Skin epidermis (tissue), 12 donors: ENCODE measurements around the gene PLEKHH1.
"Not testable (repeated sequence)": the region's sequence is repeated elsewhere in the genome, so short reads cannot be mapped to it uniquely, and the experiment has no call there.

Source experiments
- H3K27ac ChIP-seq, 21 experiments: fragments of 200-600 bp; sonication (generic) in 11 of 21; one replicate each; pipeline ENCODE4 v1.5.0; 2020; ENCODE audit warnings: mild to moderate bottlenecking in 3 of 21, inconsistent platforms in 2 of 21, moderate library complexity in 2 of 21
- H3K4me3 ChIP-seq, 7 experiments: fragments of 200-600 bp; sonication (generic) in 2 of 7; one replicate each; pipeline ENCODE4 v1.5.0; 2020; ENCODE audit warnings: inconsistent platforms in 2 of 7, mild to moderate bottlenecking in 2 of 7, moderate library complexity in 1 of 7

Gene PLEKHH1

DNA sequence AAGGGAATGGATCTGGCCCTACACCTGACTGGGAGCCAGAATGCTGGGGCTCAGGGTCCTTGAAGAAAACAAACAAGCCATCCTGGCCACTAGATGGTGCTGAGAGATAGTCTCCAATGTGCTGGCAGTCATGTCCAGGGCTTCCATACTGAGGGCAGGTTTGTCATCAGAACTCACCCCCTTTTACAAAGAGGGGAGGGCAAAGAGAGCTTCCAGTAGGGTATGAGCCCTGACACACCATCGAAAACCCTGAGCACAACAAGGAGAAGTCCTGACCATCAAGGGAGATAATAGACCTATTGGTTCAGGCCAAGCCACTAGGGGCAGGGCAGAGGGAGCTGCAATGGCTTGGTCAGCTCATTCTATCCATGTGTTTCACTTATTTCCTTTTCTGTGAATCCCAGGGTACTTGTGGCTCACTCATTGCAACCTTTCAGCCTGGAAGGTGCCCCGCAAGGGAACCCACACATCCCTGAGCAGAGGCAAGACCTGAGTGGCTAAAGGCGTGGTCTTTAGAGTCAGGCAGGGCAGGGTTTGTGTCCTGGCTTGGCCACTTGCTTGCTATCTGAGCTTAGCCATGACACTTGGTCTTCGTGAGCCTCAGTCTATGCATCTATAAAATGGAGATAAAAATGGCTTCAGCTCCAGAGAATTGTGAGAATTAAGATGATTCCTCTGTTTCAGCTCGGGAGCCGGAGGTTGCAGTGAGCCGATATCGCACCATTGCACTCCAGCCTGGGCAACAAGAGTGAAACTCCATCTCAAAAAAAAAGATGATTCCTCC, 6.2 kb upstream of the PLEKHH1 start:
- Histone ChIP-seq H3K4me3 (no peak overlapping the region), H3K27ac (no peak overlapping the region)

DNA sequence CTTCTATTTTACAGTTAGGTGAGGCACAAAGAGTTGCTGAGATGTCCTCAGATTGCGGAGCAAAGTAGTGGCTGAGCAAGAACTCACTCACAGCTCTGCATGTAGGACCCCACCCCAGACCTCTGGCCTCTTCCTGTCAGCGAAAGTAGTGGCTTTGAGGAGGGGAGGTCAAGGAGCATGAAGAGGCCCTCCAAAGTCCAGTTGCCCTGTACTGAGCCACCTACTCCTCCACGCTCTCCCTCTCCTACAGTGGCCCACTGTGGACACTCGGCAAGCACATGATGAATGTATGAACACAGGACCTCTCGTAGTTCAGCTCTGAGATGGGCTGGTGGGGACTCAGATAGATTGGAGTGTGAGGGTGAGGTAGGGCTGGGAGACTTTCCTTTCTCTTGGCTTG, 5.3 kb upstream of the PLEKHH1 start:
- Histone ChIP-seq H3K27ac (no peak overlapping the region), H3K4me3 (no peak overlapping the region)

DNA sequence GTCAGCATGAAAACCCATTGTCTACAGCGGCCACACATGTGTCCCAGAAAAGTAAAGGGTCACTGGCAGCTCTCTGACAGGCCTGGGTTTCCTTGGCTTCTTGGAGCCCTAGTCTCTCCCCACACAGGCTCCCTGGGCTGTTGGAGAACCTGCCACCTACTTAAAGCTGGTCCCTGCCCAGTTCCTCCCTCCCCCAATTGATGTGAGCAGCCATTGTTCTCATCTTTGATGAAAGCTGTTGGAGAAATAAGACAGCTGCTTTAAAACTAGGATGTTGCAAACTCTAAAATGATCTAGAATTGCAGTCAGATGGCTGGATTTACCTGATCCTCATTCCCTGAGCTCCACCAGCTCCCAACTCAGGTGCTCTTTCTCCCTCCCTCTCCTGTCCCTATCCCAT, 4.8 kb upstream of the PLEKHH1 start:
- no peak overlapping the region for H3K4me3 ChIP-seq
- H3K27ac ChIP-seq: no peak overlapping the region

DNA sequence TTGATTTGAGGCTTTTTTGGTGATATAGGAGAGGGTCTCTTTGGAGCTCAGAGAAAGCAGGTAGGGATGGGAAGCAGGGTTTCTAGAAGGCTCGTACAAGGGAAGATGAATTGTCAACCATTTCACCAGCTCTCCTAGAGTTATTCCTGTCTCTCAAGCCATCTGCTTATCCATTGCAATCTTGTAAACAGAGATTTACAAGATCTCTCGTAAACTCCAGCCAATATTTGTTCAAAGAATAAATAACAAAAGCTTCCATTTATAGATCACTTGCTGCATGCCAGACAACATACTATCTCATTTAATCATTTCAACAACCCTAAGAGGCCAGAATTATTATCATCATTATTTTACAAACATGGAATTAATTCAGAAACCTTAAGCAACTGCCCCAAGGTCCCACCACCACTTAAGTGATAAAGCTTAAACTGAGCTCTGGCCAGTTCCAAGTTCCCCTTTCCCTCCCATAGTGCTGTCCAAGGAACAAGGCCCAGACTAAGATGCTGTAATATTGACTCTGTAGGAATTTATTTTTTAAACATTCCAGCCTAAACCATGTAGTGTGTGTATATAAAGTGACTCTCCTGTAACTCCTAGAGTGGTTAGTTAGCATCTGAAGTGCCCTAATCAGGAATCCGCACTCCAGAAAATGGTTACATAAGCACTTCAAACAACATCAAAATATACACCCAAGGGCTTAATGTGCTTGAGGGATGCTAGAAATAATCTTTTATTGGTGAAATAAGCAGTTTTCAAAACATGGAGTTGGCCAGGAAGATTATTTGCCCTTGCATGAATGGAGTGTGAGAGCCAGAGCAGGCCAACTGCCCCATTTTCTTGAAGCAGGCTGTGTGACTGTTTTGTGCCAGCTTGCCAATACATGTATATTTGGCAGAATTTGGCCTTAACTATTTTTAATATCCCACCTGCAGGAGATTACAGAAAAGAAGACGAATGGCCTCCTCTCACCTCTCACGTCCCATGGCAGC, 2.8 kb upstream of the PLEKHH1 start:
- Histone ChIP-seq H3K27ac (no peak overlapping the region), H3K4me3 (no peak overlapping the region)

DNA sequence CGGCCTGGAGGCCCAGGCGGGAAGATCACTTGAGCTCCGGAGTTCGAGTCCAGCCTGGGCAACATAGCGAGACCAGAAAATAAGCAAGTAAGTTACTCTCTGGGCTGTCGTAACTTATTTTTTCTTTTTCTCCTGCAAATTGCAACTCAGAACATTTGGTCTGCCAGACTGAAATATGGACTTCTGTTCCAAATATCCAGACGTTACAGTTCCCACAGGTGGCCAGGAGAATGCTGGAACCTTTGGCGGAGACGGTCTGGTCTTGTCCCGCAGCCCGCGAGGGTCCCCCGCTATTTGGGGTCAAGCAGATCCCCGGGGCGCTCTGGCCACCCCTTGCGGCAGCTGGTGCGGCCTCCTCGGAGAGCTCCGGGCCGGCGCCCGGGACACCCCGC, 488 bp upstream of the PLEKHH1 start:
- Histone ChIP-seq H3K4me3 (peak overlapping the region; percentile 44 to 80 (median 50)), H3K27ac (peak overlapping the region in 17 of 21 experiments; percentile 20 to 82 (median 60))

DNA sequence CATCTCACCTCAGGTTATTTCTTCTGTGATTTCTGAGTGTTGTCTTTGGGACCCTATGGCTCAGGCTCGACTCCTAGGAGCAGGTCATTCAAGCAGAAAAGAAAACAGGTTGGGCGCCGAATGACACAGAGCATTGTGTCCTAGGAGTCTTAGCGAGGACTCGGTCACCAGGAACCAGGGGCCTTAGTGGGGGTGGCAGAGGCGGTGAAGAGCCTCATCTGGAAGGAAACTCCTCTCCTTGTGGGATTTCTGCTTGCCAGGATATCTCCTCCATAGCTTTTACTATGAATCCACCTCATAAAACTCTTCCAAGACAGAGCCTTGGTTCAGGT, 630 bp downstream of the PLEKHH1 start:
- Histone ChIP-seq H3K27ac (peak overlapping the region in 9 of 21 experiments; percentile 48 to 82 (median 75)), H3K4me3 (peak overlapping the region; percentile 44 to 80 (median 50))

DNA sequence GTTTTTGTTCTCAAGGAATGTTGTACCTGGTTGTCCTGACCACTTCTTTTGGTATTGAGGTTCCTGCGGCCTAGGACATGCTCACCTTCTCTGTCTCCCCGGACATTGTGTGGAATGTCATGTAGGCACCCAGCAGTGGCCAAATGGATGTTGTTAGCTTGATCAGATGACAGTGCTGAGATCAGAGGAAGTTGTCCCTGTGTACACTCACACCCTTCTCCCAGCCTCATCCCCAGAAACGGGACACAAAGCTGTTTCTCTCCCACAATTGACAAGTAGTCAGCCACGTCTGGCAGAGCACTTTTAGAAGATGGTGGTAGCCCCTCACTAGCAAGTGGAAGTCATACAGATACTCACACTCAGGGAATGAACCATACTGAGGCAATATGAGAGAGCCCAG, 3.0 kb downstream of the PLEKHH1 start:
- Histone ChIP-seq H3K27ac (no peak overlapping the region), H3K4me3 (no peak overlapping the region)

DNA sequence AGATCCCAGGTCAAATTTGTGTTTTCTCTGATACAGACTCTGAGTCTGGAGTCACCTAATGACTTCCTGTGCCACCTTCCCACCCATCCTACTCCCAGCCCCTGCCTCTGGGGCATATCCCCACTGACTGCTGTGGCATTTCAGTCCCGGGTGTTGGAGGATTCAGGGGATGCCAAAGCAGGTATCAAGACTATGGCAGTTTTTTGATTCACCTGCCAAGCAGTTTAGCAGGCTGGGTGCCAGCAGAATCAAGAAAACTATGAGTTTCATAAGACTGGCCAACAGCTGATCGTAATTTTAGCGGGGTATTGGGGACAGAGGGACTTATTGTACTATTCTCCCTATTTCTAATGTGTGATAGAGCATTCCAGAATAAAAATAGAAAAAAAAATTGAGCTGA, 4.6 kb downstream of the PLEKHH1 start:
- Histone ChIP-seq H3K4me3 (no peak overlapping the region), H3K27ac (peak overlapping the region in 1 of 21 experiments; percentile 72)

DNA sequence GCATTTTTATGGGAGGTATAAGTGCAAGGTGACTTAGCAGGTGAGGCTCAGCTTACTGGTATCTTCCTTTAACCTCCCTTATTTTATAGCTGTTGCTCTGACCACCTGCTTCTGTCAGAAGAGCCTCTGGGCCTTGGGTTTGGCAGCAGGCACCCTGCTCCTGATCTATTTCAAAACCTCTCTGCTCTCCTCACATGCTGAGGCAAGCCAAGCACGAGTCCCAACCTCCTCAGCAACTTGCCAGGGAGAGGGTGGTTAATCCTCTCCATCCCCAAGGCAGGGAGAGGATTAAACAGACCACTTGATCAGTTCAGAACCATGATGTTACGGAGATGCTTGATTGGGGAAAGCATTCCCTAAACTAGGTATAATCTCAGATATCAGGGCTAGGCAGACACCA, 5.4 kb downstream of the PLEKHH1 start:
- Histone ChIP-seq H3K27ac (peak overlapping the region in 1 of 21 experiments; percentile 60), H3K4me3 (no peak overlapping the region)

DNA sequence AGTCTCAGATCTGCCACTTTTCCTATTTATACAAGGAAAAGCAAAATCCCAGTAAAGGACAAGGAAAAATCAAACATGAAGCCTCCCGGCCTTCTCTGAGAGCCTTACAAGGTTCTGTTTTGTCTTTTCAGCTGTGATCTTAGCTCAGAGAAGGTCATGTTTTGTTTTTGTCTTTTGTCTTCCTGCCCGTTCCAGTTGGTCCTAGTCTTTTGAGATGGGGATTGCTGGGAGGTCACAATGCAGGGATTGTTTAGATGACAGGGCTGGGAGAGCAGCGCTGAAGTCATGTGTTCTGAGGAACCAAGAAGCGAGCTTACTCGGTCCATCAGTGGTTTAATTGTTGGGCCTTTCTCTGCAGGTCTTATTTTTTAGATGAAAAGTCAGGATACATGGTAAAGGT, 6.0 kb downstream of the PLEKHH1 start:
- no peak overlapping the region for H3K4me3 ChIP-seq
- peak overlapping the region in 1 of 21 experiments; percentile 60 for H3K27ac ChIP-seq

DNA sequence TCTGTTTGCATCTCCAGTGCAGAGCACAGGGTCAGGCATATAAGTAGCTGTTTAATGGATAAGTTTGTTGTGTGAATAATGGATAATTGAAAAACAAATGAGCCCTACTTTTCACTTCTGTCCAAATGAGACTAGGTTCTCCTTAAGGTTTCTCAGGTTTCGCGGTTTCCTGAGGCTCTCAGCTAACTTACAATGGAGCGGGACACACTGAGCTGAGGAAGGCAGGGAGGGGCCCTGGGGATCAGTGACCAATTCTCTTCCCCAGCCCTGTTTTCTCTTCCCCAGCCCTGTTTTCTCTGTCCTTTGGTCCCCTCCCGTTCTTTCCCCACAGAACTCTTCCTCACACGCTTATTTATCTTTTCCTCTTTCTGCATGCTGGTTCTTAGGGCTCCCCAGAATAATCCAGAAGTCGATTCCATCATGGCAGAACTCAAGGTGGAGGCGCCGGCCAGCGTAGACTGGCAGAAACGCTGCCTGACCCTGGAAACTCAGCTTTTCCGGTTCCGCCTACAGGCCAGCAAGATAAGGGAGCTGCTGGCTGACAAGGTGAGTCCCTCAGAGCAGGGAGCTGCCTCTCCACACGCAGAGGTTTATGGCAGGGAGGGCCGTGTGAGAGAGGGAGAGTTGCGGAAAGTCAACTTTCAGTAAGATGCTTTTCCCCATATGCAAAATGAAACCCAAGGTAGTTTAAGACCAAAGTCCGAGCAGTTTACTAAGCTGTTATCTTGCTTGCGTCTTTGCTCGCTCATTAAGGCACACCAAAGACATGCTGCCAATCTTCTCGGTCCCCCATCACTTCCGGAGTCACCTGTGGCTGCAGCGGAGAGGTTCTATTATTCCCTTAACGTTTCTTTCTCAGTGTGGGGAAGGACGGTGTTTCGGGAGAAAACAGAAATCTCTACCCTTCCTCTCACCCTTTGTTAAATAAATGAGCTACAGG, 8.6 kb downstream of the PLEKHH1 start:
- H3K4me3 ChIP-seq: no peak overlapping the region
- H3K27ac ChIP-seq: no peak overlapping the region

DNA sequence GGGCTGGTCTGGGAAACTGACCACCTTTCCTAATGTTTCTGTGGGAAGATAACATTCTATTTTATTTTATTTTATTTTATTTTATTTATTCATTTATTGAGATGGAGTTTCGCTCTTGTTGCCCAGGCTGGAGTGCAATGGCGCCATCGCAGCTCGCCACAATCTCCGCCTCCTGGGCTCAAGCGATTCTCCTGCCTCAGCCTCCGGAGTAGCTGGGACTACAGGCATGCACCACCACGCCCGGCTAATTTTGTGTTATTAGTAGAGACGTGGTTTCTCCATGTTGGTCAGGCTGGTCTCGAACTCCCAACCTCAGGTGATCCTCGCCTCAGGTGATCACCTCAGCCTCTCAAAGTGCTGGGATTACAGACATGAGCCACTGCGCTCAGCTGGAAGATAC, 9.5 kb downstream of the PLEKHH1 start:
- not testable (repeated sequence) for H3K27ac ChIP-seq, H3K4me3 ChIP-seq

DNA sequence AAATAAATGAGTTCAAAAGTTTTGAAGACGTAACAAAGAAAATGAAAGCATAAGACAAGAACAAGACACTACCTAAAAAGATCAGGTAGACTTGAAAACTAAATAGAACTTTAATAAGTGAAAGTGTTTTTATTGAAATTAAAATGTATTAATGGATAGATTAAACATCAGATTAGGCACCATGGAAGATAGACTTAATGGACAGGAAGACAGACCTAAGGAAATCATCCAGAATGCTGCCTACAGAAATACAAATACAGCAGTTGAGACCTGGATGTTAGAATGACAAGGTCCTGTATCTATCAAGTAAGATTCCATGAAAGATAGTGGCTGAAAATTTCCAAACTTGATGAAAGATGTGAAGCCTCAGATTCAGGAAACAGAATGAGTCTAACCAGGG, 11.5 kb downstream of the PLEKHH1 start:
- no peak overlapping the region for H3K4me3 ChIP-seq

DNA sequence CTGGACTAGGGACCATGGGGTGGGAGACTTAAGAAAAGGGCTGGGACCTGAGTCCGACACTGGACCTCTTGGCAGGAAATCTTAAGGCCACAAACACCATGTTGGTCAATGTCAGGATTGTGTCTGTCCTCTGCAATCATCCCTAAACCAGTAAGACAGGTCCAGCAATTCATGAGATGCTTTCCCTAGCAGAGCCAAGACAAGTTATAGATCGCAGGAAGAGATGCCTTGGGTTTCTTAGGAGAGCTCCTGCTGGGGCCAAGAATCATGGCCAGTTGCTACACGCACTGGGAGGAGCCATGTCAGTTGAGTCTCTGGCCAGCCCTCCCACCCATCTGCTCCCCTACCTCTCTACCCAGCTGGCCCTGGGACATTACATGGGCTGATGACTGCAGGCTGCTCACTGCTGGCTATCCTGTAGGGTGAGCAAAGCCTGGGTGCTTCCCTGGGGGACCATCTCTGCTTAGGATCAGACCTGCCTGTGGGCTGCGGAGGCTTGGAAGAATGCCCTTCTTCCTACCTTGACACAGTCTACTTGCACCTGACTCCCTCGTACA, 14.2 kb downstream of the PLEKHH1 start:
- Histone ChIP-seq H3K27ac (peak overlapping the region in 4 of 21 experiments; percentile 1 to 50 (median 41)), H3K4me3 (no peak overlapping the region)

More for the DNA sequence above, 11.5 kb downstream of the PLEKHH1 start:
- no peak overlapping the region for H3K27ac ChIP-seq

DNA sequence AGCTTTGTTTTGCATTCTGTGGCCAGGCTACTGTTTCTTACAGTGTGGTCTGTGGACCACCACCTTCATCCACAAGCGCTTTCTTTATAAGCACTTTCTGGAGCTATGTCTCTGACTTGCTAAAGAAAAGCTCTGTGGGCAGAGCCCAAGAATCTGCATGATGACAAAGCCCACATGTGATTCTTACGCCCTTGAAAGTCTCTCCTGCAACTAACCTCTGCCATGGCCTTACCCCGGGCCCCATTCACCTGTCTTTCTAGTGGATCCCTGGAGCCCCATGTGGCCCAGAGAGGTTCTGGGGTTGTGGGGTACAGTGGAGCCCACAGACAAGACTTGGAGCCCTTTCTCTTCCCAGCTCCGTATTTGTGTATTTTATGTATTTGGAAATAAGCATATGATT, 16.6 kb downstream of the PLEKHH1 start:
- H3K27ac ChIP-seq: no peak overlapping the region
- no peak overlapping the region for H3K4me3 ChIP-seq

DNA sequence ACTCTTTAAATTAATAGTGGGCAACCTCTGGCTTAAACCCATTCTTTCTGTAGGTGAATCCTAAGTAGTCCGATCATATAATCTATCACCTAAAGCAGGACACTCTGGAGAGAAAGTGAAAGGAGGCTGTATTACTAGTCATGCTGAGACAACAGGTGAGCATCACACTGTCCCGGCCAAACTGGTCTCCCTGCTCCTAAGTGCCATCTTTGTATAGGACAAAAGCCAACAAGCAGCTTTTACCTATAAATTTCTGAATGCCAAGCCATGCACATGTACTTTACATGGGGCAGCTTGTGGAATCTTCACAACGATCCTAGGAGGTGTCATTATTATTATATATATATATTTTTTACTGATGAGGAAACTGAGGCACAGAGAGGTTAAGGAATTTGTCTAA, 18.0 kb downstream of the PLEKHH1 start:
- Histone ChIP-seq H3K4me3 (no peak overlapping the region), H3K27ac (no peak overlapping the region)

DNA sequence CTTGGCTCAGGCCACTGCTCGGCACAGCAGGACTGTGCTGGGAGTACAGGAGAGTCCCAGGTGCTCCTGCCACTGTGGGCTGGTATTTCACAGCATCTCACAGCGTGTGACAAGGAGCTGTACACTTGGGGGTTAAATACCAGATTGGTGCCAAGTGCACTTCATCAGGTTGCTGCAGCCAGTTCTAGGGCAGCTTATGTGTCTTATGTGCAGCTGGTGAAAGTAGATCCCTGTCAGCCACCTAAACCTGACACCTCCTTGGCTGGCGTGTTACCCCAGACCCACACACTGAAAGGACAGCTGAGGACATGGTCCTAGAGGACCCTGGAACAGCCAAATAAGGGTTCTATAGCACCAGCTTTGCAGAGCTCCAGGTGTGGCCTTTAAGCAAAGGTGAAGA, 18.9 kb downstream of the PLEKHH1 start:
- Histone ChIP-seq H3K4me3 (no peak overlapping the region), H3K27ac (no peak overlapping the region)

DNA sequence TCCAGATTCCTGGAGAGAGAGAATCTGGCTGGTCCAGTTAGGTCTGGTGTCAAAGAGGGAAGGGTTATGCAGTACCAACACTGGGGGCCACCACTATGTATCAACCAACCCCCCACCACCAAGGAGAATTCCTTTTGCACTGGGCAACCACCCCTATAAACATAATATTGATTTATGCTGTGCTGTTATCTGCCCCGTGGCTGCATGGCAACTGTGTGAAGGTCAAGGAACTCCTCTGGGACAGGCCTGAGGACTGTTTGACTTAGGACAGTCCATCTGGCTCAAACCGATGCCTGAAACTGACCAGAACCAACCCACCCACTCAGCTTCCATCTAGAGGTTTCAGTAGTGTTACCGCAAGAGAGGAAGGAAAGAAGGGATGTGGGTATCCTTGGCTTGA, 20.5 kb downstream of the PLEKHH1 start:
- Histone ChIP-seq H3K4me3 (no peak overlapping the region), H3K27ac (no peak overlapping the region)

DNA sequence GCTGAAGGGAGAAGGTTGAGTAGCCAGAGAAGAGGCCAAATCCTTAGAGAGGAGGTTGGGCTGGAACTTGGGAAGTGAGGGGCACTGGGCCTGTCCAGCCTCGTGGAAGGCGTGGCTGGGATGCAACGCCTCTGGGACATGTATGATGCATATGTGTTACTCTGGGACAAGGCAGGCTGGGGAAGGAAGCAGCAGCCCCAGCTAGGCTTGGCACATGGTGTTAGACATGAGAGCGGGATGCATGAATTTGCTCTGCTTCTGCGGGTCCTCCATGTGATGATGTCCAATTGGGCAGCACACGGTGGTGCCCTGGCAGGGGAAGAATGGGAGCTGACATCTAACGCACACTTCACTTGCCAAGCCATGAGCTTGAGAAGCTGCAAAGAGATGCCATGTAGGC, 21.3 kb downstream of the PLEKHH1 start:
- Histone ChIP-seq H3K4me3 (no peak overlapping the region), H3K27ac (no peak overlapping the region)
